B cell (primary cell): ENCODE results near the gene NEDD1.

ENCODE experiments used
- EZH2 ChIP-seq: IDR thresholded peaks from 2 replicates; pipeline ENCODE4 v1.6.1; 2012; ENCODE audit warnings: borderline replicate concordance, low read depth, mild to moderate bottlenecking, moderate library complexity, low read length; ENCODE audit not compliant: insufficient read depth, poor library complexity, severe bottlenecking
- TF ChIP-seq, protein P1 (sequence below): fragments of 200-600 bp; IDR thresholded peaks from one replicate; pipeline ENCODE4 v1.8.0; 2022; ENCODE audit warnings: antibody characterized with exemption, mild to moderate bottlenecking

GRCh38 chr12:96948782-96949181, 41.7 kb downstream of the NEDD1 start:
- TF ChIP-seq, protein P1, sequence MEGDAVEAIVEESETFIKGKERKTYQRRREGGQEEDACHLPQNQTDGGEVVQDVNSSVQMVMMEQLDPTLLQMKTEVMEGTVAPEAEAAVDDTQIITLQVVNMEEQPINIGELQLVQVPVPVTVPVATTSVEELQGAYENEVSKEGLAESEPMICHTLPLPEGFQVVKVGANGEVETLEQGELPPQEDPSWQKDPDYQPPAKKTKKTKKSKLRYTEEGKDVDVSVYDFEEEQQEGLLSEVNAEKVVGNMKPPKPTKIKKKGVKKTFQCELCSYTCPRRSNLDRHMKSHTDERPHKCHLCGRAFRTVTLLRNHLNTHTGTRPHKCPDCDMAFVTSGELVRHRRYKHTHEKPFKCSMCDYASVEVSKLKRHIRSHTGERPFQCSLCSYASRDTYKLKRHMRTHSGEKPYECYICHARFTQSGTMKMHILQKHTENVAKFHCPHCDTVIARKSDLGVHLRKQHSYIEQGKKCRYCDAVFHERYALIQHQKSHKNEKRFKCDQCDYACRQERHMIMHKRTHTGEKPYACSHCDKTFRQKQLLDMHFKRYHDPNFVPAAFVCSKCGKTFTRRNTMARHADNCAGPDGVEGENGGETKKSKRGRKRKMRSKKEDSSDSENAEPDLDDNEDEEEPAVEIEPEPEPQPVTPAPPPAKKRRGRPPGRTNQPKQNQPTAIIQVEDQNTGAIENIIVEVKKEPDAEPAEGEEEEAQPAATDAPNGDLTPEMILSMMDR = no peak
- no peak for TF ChIP-seq EZH2
